ENCODE results near the gene MAMLD1. TPM values are rescaled to one million over a fixed set of nuclear protein-coding genes. Genes with fewer than 3 reads are reported as not detected.
A peak's percentile ranks its signal among the peaks of the same experiment; 100 is the strongest.

Gene MAMLD1
- polyA plus RNA-seq (2011; rRNA removed) (3.7 and 5.3 TPM in 2 replicates), polyA minus RNA-seq (2011; rRNA and poly(A)+ RNA removed) (3.2 and 3.9 TPM in 2 replicates)

DNA sequence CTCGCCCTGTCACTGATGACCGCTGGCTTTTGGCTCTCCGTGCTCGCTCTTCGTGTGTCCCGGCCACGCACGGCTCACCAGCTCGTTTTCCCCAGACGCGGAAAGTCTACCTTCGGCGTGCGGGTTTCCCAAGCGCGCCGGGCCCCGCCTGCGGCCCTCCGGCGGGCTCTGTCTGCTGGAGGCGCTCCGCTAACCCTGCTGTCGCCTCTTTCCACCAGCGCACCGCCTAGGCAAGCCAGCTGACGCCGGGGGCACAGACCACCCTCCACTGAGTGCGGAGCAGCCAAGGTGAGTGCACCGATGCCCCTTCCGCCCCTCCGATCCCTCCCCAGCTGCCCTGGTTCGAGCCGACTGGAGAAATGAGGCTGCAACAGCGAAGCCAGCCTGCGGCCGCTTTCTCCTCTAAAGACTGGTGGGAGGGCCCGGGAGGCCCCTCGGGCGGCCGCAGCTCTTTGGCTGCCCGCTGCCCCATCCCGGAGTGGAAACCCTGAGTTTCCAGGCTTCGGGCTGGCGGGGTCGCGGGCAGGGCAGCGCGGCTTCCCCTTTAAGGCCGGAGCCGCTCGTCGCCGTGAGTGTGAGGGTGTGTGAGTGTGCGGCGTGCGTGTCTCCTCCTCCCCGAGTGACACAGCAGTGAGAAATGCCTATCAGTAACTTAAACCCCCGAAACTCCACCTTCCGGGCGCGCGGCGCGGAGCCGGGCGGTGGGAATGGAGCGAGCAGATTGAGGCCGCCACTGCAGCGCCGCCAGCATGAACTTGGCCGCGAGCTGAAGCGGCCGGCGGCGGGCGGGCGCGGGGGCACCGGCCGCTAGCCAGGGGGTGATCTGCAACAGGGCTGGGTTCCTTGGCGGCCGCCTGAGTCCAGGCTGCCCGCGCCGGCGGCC, at the start of gene MAMLD1:
Gene MAMLD1 (plus strand): TSS at position 719 of the 883 bp plus-strand sequence. CDS start 82,200 bp downstream, outside the sequence.
- TF ChIP-seq, protein P1, sequence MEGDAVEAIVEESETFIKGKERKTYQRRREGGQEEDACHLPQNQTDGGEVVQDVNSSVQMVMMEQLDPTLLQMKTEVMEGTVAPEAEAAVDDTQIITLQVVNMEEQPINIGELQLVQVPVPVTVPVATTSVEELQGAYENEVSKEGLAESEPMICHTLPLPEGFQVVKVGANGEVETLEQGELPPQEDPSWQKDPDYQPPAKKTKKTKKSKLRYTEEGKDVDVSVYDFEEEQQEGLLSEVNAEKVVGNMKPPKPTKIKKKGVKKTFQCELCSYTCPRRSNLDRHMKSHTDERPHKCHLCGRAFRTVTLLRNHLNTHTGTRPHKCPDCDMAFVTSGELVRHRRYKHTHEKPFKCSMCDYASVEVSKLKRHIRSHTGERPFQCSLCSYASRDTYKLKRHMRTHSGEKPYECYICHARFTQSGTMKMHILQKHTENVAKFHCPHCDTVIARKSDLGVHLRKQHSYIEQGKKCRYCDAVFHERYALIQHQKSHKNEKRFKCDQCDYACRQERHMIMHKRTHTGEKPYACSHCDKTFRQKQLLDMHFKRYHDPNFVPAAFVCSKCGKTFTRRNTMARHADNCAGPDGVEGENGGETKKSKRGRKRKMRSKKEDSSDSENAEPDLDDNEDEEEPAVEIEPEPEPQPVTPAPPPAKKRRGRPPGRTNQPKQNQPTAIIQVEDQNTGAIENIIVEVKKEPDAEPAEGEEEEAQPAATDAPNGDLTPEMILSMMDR (IDR thresholded peaks at IDR 0.05; ENCODE audit: low read depth, low read length): peak; percentile 23
- H3K27ac ChIP-seq (ENCODE audit: low read depth, low read length): peak within 1 kb of the TSS; percentile 57
- no peak for DNase-seq (ENCODE audit: low read depth, low spot score)
- ChIA-PET POLR2A (interaction anchor here (0.7 to 1.6 kb wide), 4 partner anchors 65 to 423 kb away, joined by 3 to 7 read pairs (median 3); no protein-coding TSS in a partner anchor), CTCF (interaction anchor here (1.4 to 5.2 kb wide), 4 partner anchors 23 to 400 kb away, joined by 3 to 27 read pairs (median 12); no protein-coding TSS in a partner anchor)
- peak within 1 kb of the TSS; percentile 74 for H3K4me3 ChIP-seq (ENCODE audit: low read depth, low read length)
- no peaks in the 10 kb centered on the region for H3K9me3 ChIP-seq (ENCODE audit: control insufficient read depth, insufficient read depth, low read length)
- no peaks in the 10 kb centered on the region for H3K27me3 ChIP-seq (ENCODE audit: control insufficient read depth, insufficient read depth, low read length)

DNA sequence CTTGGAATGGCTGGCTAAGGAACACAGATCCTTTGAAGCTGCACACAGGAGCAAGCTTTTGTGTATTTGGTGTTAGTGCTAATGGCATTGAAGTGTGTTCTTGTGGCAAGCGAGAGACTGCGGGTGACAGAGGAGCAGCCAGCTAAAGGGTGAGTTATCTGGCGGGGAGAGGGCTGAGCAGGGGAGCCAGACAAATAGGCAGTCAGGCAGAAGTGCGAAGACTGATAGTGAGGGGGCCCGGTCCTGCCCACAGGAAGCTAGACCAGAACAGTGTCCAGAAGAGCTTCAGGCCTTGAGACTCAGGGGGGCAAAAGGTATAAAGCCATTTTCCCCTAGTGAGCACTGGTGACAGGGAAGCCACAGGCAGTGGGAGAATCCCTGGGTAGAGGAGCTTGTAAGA, 49.6 kb upstream of the MAMLD1 start:
- Histone ChIP-seq H3K9me3 (ENCODE audit: control insufficient read depth, insufficient read depth, low read length) (no peaks in the 10 kb centered on the region), H3K27me3 (ENCODE audit: control insufficient read depth, insufficient read depth, low read length) (no peaks in the 10 kb centered on the region), H3K4me3 (ENCODE audit: low read depth, low read length) (no peak overlapping the region), H3K27ac (ENCODE audit: low read depth, low read length) (no peak overlapping the region)
- TF ChIP-seq, protein P1 (IDR thresholded peaks at IDR 0.05; ENCODE audit: low read depth, low read length): no peak
- ChIA-PET CTCF (no interaction called here), POLR2A (no interaction called here)
- DNase-seq (ENCODE audit: low read depth, low spot score): no peak

GRCh38 chrX:150314186-150314585, 48.9 kb upstream of the MAMLD1 start:
- CTCF ChIA-PET: no interaction called here
- no peak for DNase-seq (ENCODE audit: low read depth, low spot score)
- Histone ChIP-seq H3K4me3 (ENCODE audit: low read depth, low read length) (no peak overlapping the region), H3K9me3 (ENCODE audit: control insufficient read depth, insufficient read depth, low read length) (no peaks in the 10 kb centered on the region), H3K27me3 (ENCODE audit: control insufficient read depth, insufficient read depth, low read length) (no peaks in the 10 kb centered on the region), H3K27ac (ENCODE audit: low read depth, low read length) (no peak overlapping the region)
- TF ChIP-seq, protein P1 (IDR thresholded peaks at IDR 0.05; ENCODE audit: low read depth, low read length): no peak
- POLR2A ChIA-PET: no interaction called here

DNA sequence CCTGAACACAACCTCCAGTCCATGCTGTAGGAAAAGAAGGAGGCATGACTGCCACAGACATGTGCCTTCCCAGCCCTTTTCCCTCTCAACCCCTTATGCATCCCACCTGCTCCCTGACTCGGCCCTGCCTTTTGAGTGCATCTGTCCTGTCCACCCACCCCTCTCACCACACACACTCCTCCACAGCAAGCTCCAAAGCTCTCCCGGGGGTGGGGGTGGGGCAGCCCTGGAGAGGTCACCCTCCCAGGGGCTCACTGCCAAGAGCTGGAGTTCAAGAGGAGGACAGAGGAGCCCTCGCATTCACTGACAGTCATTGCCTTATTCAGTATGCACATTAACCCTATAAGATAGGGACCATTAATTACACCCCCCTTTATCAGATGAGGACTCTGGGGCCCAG, 46.6 kb upstream of the MAMLD1 start:
- CTCF ChIA-PET: no interaction called here
- H3K4me3 ChIP-seq (ENCODE audit: low read depth, low read length): no peak overlapping the region
- H3K27me3 ChIP-seq (ENCODE audit: control insufficient read depth, insufficient read depth, low read length): no peaks in the 10 kb centered on the region
- H3K27ac ChIP-seq (ENCODE audit: low read depth, low read length): no peak overlapping the region
- H3K9me3 ChIP-seq (ENCODE audit: control insufficient read depth, insufficient read depth, low read length): no peaks in the 10 kb centered on the region
- POLR2A ChIA-PET: interaction anchor here (0.6 kb wide), 1 partner anchor 352 kb away, joined by 3 read pairs; no protein-coding TSS in a partner anchor
- TF ChIP-seq, protein P1 (IDR thresholded peaks at IDR 0.05; ENCODE audit: low read depth, low read length): no peak
- DNase-seq (ENCODE audit: low read depth, low spot score): no peak

- POLR2A ChIA-PET: no interaction called here
- TF ChIP-seq, protein P1 (IDR thresholded peaks at IDR 0.05; ENCODE audit: low read depth, low read length): no peak
These were observed 40.1 kb upstream of the MAMLD1 start for GRCh38 chrX:150323020-150323419.

More at GRCh38 chrX:150323020-150323419, 40.1 kb upstream of the MAMLD1 start:
- Histone ChIP-seq H3K4me3 (ENCODE audit: low read depth, low read length) (no peak overlapping the region), H3K27ac (ENCODE audit: low read depth, low read length) (no peak overlapping the region), H3K9me3 (ENCODE audit: control insufficient read depth, insufficient read depth, low read length) (no peaks in the 10 kb centered on the region), H3K27me3 (ENCODE audit: control insufficient read depth, insufficient read depth, low read length) (no peaks in the 10 kb centered on the region)
- DNase-seq (ENCODE audit: low read depth, low spot score): no peak
- CTCF ChIA-PET: interaction anchor here (0.6 kb wide), 1 partner anchor 18 kb away, joined by 3 read pairs; no protein-coding TSS in a partner anchor
